Transverse colon (tissue), 4 donors: ENCODE measurements around the gene SPDYC.

Experiments
- CTCF ChIP-seq, 5 experiments: fragments of 200-600 bp in 3 of 5; fragments of 450-650 bp in 2 of 5; sonication (generic) in 3 of 5; IDR thresholded peaks; 1 replicate in 2 of 5; 2 replicates in 3 of 5; pipeline ENCODE4 v1.5.1; 2016 to 2017; ENCODE audit warnings: antibody characterized with exemption in 5 of 5, inconsistent platforms in 3 of 5, mild to moderate bottlenecking in 2 of 5, moderate library complexity in 1 of 5
- EP300 ChIP-seq: sonication (generic); formaldehyde crosslinking; IDR thresholded peaks from one replicate; pipeline ENCODE4 v1.6.1; 2017; ENCODE audit warnings: antibody characterized with exemption, low read depth
- POLR2A ChIP-seq: fragments of 450-650 bp; IDR thresholded peaks from one replicate; pipeline ENCODE4 v1.6.1; 2016; ENCODE audit warnings: antibody characterized with exemption, mild to moderate bottlenecking, moderate library complexity
- POLR2AphosphoS5 ChIP-seq, 3 donors: sonication (generic); formaldehyde crosslinking; IDR thresholded peaks; one replicate each; pipeline ENCODE4 v1.6.1; 2016; ENCODE audit warnings: antibody characterized with exemption in 3 of 3

- TF ChIP-seq CTCF (IDR thresholded peaks at IDR 0.05) (no peak), POLR2AphosphoS5 (IDR thresholded peaks at IDR 0.05) (no peak), EP300 (no peak), POLR2A (no peak)
Measured at GRCh38 chr11:65130631-65131416, 39.2 kb upstream of the SPDYC start.
